Measurements from ENCODE around the gene IGLL1. TPM values are rescaled to one million over a fixed set of nuclear protein-coding genes. Genes with fewer than 3 reads are reported as not detected.

The IGLL1 gene
- total RNA-seq, 2 experiments from 2014 or later: not detected

- CTCF ChIA-PET (ENCODE audit: unreplicated experiment): interaction anchor here (0.6 kb wide), 1 partner anchor 30 kb away, joined by 3 read pairs; no protein-coding TSS in a partner anchor
- intact Hi-C loops (cut with micrococcal nuclease; ENCODE audit: unreplicated experiment): loop anchor here (5.0 kb wide), 1 partner anchor 213 kb away; no protein-coding TSS in a partner anchor
Observed at GRCh38 chr22:23534851-23535717, 45.0 kb downstream of the IGLL1 start.

GRCh38 chr22:23534201-23534850 lies 45.8 kb downstream of the IGLL1 start:
- ChIA-PET POLR2A (no interaction called here), CTCF (ENCODE audit: unreplicated experiment) (no interaction called here)
- no TSS peak for BruUV-seq (replicated peaks)
- Histone ChIP-seq H3K4me2 (ENCODE audit: low read length) (no peak overlapping the region), H3K36me3 (ENCODE audit: insufficient read depth, low read length) (no peaks in the 10 kb centered on the region), H3K9me3 (ENCODE audit: low read length) (no peaks in the 10 kb centered on the region), H3K27ac (ENCODE audit: low read depth, low read length, poor library complexity, severe bottlenecking) (no peak overlapping the region), H3K9me2 (ENCODE audit: insufficient read depth, low read length) (no peaks in the 10 kb centered on the region), H3K4me3 (ENCODE audit: low read depth, low read length, poor library complexity, severe bottlenecking) (no peak overlapping the region), H2AFZ (ENCODE audit: low read length) (no peak overlapping the region), H3K79me2 (ENCODE audit: insufficient read depth, low read depth, low read length) (no peaks in the 10 kb centered on the region), H4K20me1 (ENCODE audit: insufficient read depth, low read length) (no peaks in the 10 kb centered on the region), H3K4me1 (ENCODE audit: insufficient read depth, low read length, poor library complexity, severe bottlenecking) (peaks cover 39% of the 10 kb centered on the region)
- TF ChIP-seq, protein P1, sequence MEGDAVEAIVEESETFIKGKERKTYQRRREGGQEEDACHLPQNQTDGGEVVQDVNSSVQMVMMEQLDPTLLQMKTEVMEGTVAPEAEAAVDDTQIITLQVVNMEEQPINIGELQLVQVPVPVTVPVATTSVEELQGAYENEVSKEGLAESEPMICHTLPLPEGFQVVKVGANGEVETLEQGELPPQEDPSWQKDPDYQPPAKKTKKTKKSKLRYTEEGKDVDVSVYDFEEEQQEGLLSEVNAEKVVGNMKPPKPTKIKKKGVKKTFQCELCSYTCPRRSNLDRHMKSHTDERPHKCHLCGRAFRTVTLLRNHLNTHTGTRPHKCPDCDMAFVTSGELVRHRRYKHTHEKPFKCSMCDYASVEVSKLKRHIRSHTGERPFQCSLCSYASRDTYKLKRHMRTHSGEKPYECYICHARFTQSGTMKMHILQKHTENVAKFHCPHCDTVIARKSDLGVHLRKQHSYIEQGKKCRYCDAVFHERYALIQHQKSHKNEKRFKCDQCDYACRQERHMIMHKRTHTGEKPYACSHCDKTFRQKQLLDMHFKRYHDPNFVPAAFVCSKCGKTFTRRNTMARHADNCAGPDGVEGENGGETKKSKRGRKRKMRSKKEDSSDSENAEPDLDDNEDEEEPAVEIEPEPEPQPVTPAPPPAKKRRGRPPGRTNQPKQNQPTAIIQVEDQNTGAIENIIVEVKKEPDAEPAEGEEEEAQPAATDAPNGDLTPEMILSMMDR (conservative IDR thresholded peaks at IDR 0.05; ENCODE audit: low read length): no peak
- intact Hi-C loops (cut with micrococcal nuclease; ENCODE audit: unreplicated experiment): no loop called here
- DNase-seq (ENCODE audit: low spot score): no peak

More at GRCh38 chr22:23534851-23535717, 45.0 kb downstream of the IGLL1 start:
- Histone ChIP-seq H3K79me2 (ENCODE audit: insufficient read depth, low read depth, low read length) (no peaks in the 10 kb centered on the region), H4K20me1 (ENCODE audit: insufficient read depth, low read length) (no peaks in the 10 kb centered on the region), H3K4me1 (ENCODE audit: insufficient read depth, low read length, poor library complexity, severe bottlenecking) (peaks cover 41% of the 10 kb centered on the region), H3K4me2 (ENCODE audit: low read length) (peak overlapping the region; percentile 76), H2AFZ (ENCODE audit: low read length) (no peak overlapping the region; the same call in 1 of the 2 replicates), H3K9me3 (ENCODE audit: low read length) (no peaks in the 10 kb centered on the region), H3K27ac (ENCODE audit: low read depth, low read length, poor library complexity, severe bottlenecking) (peak overlapping the region; percentile 80), H3K4me3 (ENCODE audit: low read depth, low read length, poor library complexity, severe bottlenecking) (peak overlapping the region; percentile 41), H3K9me2 (ENCODE audit: insufficient read depth, low read length) (no peaks in the 10 kb centered on the region), H3K36me3 (ENCODE audit: insufficient read depth, low read length) (no peaks in the 10 kb centered on the region)
- TF ChIP-seq, protein P1 (conservative IDR thresholded peaks at IDR 0.05; ENCODE audit: low read length): no peak
- no peak for TF ChIP-seq EZH2phosphoT487 (IDR thresholded peaks at IDR 0.05; ENCODE audit: borderline replicate concordance, low read depth, low read length)
- no TSS peak for BruUV-seq (replicated peaks)
- POLR2A ChIA-PET: no interaction called here
- no peak for DNase-seq (ENCODE audit: low spot score)
